Activated CD4-positive, alpha-beta T cell treated with anti-CD3 and anti-CD28 coated beads, Interleukin-2, amount 50 U/mL, for 48 hours (primary cell): ENCODE results near the gene CKAP4.
A peak's percentile ranks its signal among the peaks of the same experiment; 100 is the strongest.

Experiments
- DNase-seq, 2 experiments: peaks; one replicate each; pipeline ENCODE4 v3.0.0-alpha.2; 2020

The CKAP4 gene

GRCh38 chr12:106274575-106275121, 26.8 kb upstream of the CKAP4 start:
- no peak for DNase-seq

- DNase-seq: no peak
Measured at GRCh38 chr12:106274012-106274411, 26.2 kb upstream of the CKAP4 start.

GRCh38 chr12:106273491-106273890, 25.7 kb upstream of the CKAP4 start:
- no peak for DNase-seq

GRCh38 chr12:106271575-106272505, 24.0 kb upstream of the CKAP4 start:
- no peak for DNase-seq

- no peak for DNase-seq
Measured at GRCh38 chr12:106269150-106269771, 21.4 kb upstream of the CKAP4 start.

- DNase-seq: no peak
Measured at GRCh38 chr12:106267535-106267934, 19.7 kb upstream of the CKAP4 start.

GRCh38 chr12:106265116-106265515, 17.3 kb upstream of the CKAP4 start:
- no peak for DNase-seq

GRCh38 chr12:106258935-106259334, 11.1 kb upstream of the CKAP4 start:
- DNase-seq: no peak

GRCh38 chr12:106258226-106258625, 10.4 kb upstream of the CKAP4 start:
- DNase-seq: no peak

GRCh38 chr12:106256524-106256923, 8.7 kb upstream of the CKAP4 start:
- DNase-seq: no peak

GRCh38 chr12:106255952-106256351, 8.1 kb upstream of the CKAP4 start:
- no peak for DNase-seq

- DNase-seq: no peak
Measured at GRCh38 chr12:106255493-106255892, 7.7 kb upstream of the CKAP4 start.

- no peak for DNase-seq
Measured at GRCh38 chr12:106254724-106255123, 6.9 kb upstream of the CKAP4 start.

GRCh38 chr12:106251631-106252455, 4.0 kb upstream of the CKAP4 start:
- DNase-seq: no peak

- DNase-seq: no peak
Measured at GRCh38 chr12:106249411-106250135, 1.8 kb upstream of the CKAP4 start.

- DNase-seq: peak; percentile 23 to 42
Measured at GRCh38 chr12:106248846-106249371, 1.1 kb upstream of the CKAP4 start.

GRCh38 chr12:106248312-106248845, 559 bp upstream of the CKAP4 start:
- peak; percentile 27 to 53 for DNase-seq

- DNase-seq: peak; percentile 52 to 55
Measured at GRCh38 chr12:106246891-106247673, 738 bp downstream of the CKAP4 start.

- no peak for DNase-seq
Measured at GRCh38 chr12:106245767-106246166, 2.1 kb downstream of the CKAP4 start.

- no peak for DNase-seq
Measured at GRCh38 chr12:106243620-106244019, 4.2 kb downstream of the CKAP4 start.

- no peak for DNase-seq
Measured at GRCh38 chr12:106240821-106241220, 7.0 kb downstream of the CKAP4 start.
